ENCODE measurements around the gene GALNT13. TPM values are rescaled to one million over a fixed set of nuclear protein-coding genes. Genes with fewer than 3 reads are reported as not detected.
A peak's percentile ranks its signal among the peaks of the same experiment; 100 is the strongest.

Gene GALNT13
- total RNA-seq, 2 donors from 2014 or later, result 0.33 to 5.7 TPM

DNA sequence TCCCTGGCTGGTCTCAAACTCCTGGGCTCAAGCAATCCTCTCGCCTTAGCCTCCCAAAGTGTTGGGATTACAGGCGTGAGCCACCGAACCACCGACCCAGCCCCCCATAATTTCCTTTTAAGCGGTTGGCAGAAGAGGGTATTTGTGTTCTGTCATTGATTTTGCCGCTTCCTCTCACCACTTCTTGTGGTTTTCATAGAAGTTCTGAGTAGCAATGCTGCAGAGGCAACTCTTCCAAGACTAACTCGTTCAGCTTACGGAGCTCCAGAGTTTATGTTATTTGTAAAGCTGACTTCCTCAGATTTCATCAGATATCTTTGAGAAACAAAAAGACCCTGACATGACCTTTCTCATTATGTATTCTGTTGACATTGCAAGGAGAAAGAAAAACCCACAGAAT, 565.4 kb downstream of the GALNT13 start:
- H3K27ac ChIP-seq, result no peak overlapping the region
- TF ChIP-seq, protein P1, sequence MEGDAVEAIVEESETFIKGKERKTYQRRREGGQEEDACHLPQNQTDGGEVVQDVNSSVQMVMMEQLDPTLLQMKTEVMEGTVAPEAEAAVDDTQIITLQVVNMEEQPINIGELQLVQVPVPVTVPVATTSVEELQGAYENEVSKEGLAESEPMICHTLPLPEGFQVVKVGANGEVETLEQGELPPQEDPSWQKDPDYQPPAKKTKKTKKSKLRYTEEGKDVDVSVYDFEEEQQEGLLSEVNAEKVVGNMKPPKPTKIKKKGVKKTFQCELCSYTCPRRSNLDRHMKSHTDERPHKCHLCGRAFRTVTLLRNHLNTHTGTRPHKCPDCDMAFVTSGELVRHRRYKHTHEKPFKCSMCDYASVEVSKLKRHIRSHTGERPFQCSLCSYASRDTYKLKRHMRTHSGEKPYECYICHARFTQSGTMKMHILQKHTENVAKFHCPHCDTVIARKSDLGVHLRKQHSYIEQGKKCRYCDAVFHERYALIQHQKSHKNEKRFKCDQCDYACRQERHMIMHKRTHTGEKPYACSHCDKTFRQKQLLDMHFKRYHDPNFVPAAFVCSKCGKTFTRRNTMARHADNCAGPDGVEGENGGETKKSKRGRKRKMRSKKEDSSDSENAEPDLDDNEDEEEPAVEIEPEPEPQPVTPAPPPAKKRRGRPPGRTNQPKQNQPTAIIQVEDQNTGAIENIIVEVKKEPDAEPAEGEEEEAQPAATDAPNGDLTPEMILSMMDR (IDR thresholded peaks at IDR 0.05), result no peak
- TF ChIP-seq POLR2A (IDR thresholded peaks at IDR 0.05), result no peak
- 57 to 66% methylated on average over 8 of the region's 8 CpGs for WGBS, 2 donors
- DNase-seq (no peak), ATAC-seq (no peak)
- intact Hi-C loops (cut with DNase I), result no loop called here
- no peaks in the 10 kb centered on the region for H3K27me3 ChIP-seq
- H3K4me3 ChIP-seq, result no peak overlapping the region
- H3K4me1 ChIP-seq, result no peaks in the 10 kb centered on the region
- no peaks in the 10 kb centered on the region for H3K36me3 ChIP-seq (replicated peaks in 1 of 2; ENCODE audit: insufficient read depth in 1 of 2, low read depth in 2 of 2)
- H3K9me3 ChIP-seq, result no peaks in the 10 kb centered on the region

DNA sequence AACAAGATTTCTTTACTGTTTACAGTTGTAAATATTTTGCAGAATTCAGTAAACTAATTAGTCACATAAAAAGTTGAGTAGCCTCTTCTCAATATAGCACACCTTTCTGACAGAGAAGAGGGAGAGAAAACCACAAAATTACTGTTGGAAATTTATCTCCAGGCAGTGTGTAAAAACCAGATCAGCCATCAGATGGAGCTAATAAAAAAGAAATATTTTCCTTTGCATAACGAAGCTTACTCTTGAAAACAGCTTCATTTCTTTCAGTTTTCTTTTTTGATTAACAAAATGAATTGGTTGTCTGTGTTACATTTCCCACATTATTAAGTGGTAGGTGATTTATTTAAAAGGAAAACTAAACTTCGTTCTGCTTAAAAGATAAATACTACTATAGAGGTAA, 567.4 kb downstream of the GALNT13 start:
- H3K36me3 ChIP-seq (replicated peaks in 1 of 2; ENCODE audit: insufficient read depth in 1 of 2, low read depth in 2 of 2), result no peaks in the 10 kb centered on the region
- DNase-seq (no peak), ATAC-seq (no peak)
- TF ChIP-seq, protein P1 (IDR thresholded peaks at IDR 0.05), result peak in 4 of 7 experiments; percentile 9 to 31 (median 27)
- TF ChIP-seq POLR2A (IDR thresholded peaks at IDR 0.05), result no peak
- intact Hi-C loops (cut with DNase I), result no loop called here
- 12 to 14% methylated on average over 2 of the region's 2 CpGs for WGBS, 2 donors
- H3K4me3 ChIP-seq, result no peak overlapping the region
- no peak overlapping the region for H3K27ac ChIP-seq
- no peaks in the 10 kb centered on the region for H3K27me3 ChIP-seq
- no peaks in the 10 kb centered on the region for H3K4me1 ChIP-seq
- H3K9me3 ChIP-seq, result no peaks in the 10 kb centered on the region

DNA sequence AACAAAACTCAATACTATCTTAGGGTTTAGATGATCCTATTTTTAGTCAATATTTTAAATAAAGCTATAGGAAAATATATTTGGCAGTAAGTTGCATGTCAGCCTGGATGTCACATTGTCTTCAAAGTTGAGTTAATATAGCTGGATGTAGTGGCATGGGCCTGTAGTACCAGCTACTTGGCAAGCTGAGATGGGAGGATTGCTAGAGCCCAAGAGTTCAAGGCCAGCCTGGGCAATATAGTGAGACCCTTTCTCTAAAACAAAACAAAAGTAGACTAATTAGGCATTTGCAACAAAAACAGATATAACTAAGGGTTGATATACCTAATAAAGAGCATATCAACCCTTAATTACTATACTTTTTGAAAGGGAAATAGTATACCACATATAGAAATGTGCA, 572.2 kb downstream of the GALNT13 start:
- no peak overlapping the region for H3K4me3 ChIP-seq
- H3K4me1 ChIP-seq, result peaks cover 14% of the 10 kb centered on the region
- no peaks in the 10 kb centered on the region for H3K36me3 ChIP-seq (replicated peaks in 1 of 2; ENCODE audit: insufficient read depth in 1 of 2, low read depth in 2 of 2)
- no peaks in the 10 kb centered on the region for H3K9me3 ChIP-seq
- H3K27me3 ChIP-seq, result no peaks in the 10 kb centered on the region
- DNase-seq (no peak), ATAC-seq (no peak)
- no peak overlapping the region for H3K27ac ChIP-seq
- no peak for TF ChIP-seq POLR2A (IDR thresholded peaks at IDR 0.05)
- TF ChIP-seq, protein P1 (IDR thresholded peaks at IDR 0.05), result no peak
- intact Hi-C loops (cut with DNase I), result no loop called here

DNA sequence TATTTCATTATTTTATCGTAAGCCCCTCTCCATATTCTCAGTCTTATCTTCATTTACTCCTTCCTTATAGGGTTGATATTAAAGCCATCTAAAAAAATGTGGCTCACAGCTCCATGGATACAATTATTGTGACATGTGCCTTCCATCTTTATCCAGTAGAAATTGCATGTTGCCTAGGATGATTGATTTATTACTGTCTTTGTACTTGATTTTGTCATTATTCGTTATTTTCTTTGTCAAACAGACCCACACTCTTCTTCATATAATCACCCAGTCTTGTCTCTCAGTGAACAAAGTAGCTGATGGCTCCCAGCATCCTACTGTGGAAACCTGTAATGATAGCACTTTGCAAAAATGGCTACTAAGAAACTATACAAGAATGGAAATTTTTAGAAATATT, 574.6 kb downstream of the GALNT13 start:
- no peaks in the 10 kb centered on the region for H3K27me3 ChIP-seq
- H3K4me3 ChIP-seq, result no peak overlapping the region
- H3K36me3 ChIP-seq (replicated peaks in 1 of 2; ENCODE audit: insufficient read depth in 1 of 2, low read depth in 2 of 2), result no peaks in the 10 kb centered on the region
- intact Hi-C loops (cut with DNase I), result no loop called here
- DNase-seq, result no peak
- H3K9me3 ChIP-seq, result no peaks in the 10 kb centered on the region
- TF ChIP-seq, protein P1 (IDR thresholded peaks at IDR 0.05), result no peak
- no peak for TF ChIP-seq POLR2A (IDR thresholded peaks at IDR 0.05)
- peaks cover 20% of the 10 kb centered on the region for H3K4me1 ChIP-seq
- 80 to 95% methylated on average over 2 of the region's 2 CpGs for WGBS, 2 donors
- H3K27ac ChIP-seq, result no peak overlapping the region
- ATAC-seq, result no peak

DNA sequence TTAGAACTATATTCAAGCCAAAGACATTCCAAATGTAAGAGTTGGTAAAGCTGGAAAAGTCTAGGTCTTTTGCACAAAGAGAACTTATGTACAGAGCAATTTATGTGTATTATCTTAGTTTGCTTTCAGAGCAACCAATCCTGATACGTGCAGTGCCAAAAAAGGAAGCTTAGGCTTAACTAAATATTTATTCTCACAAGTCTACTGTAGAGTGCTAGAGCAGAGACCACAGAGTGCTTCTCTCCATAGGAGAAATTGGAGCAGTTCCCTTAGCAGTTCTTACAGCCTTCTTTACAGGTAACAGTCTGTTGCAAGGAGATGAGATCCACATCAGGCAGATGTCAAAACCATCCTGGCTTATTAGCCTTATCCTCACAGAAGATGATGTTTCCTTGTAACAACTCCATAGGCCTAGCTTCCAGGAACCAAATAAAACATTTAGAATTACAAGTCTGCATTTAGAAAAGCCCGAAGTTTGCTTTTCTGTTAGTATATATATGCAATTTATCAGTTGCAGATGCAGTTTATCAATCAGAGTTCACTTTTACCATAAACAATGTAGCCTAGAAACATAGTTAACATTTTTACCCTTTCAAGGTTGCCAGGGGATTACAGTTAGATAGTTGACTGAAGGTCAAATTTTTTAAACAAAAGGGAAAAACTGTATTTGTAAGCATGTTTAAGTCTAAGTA, 576.2 kb downstream of the GALNT13 start:
- H3K4me1 ChIP-seq, result peaks cover 20% of the 10 kb centered on the region
- TF ChIP-seq POLR2A (IDR thresholded peaks at IDR 0.05), result no peak
- TF ChIP-seq, protein P1 (IDR thresholded peaks at IDR 0.05), result no peak
- no peak overlapping the region for H3K4me3 ChIP-seq
- H3K36me3 ChIP-seq (replicated peaks in 1 of 2; ENCODE audit: insufficient read depth in 1 of 2, low read depth in 2 of 2), result no peaks in the 10 kb centered on the region
- intact Hi-C loops (cut with DNase I), result no loop called here
- 19 to 36% methylated on average over 2 of the region's 2 CpGs for WGBS, 2 donors
- ATAC-seq (peak; percentile 59), DNase-seq (peak in 1 of 4 donors; percentile 3)
- H3K9me3 ChIP-seq, result no peaks in the 10 kb centered on the region
- H3K27me3 ChIP-seq, result no peaks in the 10 kb centered on the region
- H3K27ac ChIP-seq, result no peak overlapping the region
